Endothelial cell of hepatic sinusoid (primary cell): Measurements from ENCODE around the gene RPLP2.

Source experiments
- in situ Hi-C: cut with HindIII; loops from 2 replicates; pipeline ENCODE4 v1.10.0; 2017; ENCODE audit warnings: low sequenced_read_pairs

Gene RPLP2

DNA sequence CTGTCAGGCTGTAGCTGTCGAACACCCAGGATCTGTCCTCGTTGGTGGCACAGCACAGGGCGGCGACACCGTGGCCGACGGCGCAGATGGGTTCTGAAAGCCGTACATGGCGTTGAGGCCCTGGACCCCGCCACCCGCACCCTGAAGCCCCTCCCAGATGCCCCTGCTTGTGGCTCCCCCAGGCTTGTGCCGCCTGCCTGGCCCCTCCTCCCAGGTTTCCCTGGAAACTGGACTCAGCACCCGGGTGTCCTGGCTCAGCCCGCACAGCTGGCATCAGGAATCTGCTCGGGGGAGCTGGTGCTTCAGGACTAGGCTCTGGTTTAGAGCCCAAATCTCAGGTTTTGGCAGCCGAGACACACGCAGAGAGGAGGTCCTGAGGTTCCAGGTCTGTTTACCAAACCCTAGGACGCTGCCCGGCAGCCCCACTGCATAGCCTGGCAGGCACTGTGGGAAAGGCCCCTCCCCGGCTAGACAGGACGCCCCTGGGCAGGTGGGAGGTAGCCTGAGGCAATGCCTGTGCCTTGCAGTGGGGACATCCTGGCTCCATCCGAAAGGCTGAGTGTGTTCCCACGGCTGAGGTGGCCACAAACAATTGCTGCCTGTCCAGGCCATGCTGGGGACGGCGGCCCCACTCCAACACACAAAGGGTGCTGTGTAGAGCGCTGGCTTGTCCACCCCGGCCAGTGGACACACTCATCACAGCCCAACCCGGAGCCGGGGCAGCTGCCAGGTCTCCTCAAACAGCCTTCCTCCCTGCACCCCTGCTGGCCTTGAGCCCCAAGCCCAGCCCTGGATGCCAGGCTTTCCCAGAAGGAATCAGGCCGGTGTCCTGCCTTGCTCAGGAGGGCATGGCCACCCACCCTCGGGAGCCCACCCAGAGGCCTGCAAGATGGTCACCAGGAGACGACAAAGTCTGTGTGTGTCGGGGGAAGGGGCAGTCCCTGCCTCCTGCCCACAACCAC, 37.1 kb upstream of the RPLP2 start:
- in situ Hi-C loops: loop anchor here (25.0 kb wide), 1 partner anchor 110 kb away; no protein-coding TSS in a partner anchor

DNA sequence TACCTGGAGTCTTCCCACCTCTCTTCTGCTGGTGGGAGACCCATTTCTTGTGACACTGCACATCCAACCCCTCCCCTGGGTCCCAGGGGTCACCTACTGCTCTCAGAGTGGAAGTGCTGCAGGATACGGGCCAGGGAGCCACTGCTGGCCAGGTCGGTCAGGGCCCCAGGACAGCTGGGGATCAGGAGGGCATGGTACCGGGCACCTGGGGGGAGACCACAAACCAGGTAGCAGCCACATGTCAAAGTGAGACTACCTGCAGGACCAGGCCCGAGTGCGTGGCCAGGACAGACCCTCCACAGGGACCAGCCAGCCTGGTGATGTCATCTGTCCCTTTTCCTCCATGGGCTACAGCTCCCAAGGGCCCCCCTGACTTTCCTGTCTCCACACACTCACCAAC, 36.3 kb upstream of the RPLP2 start:
- in situ Hi-C loops: loop anchor here (25.0 kb wide), 1 partner anchor 111 kb away; no protein-coding TSS in a partner anchor

- in situ Hi-C loops: loop anchor here (25.0 kb wide), 1 partner anchor 112 kb away; no protein-coding TSS in a partner anchor
Observed at GRCh38 chr11:773830-774229, 35.9 kb upstream of the RPLP2 start.

DNA sequence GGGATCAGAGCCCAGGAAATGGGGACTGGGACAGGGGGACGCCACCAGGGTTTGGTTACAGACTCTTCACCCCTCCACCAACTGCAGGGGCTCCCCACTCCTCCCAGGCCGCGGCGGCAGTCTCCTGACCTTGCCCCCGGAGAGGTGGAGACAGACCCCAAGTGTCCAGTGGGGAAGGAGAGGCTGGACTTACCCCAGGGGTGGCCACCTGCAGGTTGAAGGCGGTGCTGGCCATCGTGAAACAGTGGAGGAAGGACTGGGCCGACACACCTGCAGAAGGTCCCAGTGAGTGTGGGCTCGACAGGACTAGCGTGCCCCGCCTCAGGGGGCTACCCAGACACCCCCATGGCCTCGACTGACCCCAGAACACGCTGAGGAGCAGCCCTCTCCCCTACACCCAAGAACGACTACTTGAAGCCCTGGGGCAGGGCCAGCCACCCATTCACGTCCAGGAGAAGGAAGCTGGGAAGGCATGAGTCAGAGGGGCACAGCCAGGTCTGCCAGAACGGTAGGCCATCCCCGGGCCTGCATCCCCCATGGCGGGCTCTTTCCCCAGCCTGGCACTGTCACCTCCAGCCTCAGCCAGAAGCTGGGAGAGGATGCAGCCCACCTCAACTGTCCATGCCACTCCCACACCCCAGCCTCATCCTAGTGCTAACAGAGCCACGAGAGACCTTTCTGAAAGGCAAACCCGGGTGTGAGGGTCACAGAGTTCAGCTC, 34.7 kb upstream of the RPLP2 start:
- in situ Hi-C loops: loop anchor here (25.0 kb wide), 1 partner anchor 113 kb away; no protein-coding TSS in a partner anchor

- in situ Hi-C loops: no loop called here
Observed at GRCh38 chr11:776263-776560, 33.6 kb upstream of the RPLP2 start.

GRCh38 chr11:776561-777287, 33.0 kb upstream of the RPLP2 start:
- in situ Hi-C loops: no loop called here

DNA sequence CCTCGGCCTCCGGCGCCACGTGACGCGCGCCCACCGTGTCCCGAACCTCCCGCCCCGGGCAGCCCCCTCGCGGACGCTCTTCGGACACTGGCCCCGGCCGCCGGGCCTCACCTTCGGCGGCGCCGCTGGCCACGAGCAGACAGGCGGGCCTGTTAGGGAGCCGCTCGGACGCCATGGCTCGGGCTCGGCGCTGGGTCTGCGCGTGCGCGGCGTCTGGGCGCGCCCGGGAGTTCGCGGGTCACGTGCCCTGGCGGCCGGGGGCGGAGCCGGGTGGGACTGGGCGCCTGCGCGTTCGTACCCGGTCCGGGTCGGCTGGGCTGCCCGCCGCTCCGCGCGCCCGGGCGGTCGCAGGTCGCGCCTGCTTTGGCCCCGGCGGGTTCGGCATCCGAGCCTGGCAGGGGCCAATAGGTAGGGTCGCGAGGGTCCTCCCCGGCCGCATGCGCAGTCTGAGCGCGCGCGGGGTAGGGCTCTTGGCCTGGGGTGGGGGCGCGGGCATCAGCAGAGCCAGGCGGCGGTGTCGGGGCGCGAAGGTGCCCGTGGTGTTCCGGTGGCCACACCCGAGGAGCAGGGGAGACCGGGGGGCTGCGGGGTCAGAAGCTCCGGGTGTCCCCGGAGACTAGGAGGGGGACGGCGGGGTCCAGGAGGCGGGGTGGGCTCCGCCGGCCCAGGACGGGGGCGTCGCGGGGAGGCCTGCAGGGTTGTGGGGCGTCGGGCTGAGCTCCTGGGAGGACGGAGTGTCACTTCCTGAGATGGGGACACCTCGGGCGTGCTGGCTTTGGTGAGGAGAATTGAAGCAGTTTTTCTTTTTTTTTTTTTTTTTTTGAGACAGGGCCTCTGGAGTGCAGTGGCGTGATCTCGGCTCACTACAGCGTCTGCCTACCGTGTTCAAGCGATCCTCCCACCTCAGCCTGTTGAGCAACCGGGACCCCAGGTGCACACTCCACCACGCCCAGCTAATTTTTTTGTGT, 32.2 kb upstream of the RPLP2 start, which contains the start of gene GATD1:
TSS of gene GATD1 (minus strand) at position 200 of the 968 bp plus-strand sequence. CDS start at position 175, 25 bp downstream.
- in situ Hi-C loops: no loop called here

GRCh38 chr11:778976-779954, 30.5 kb upstream of the RPLP2 start:
- in situ Hi-C loops: no loop called here

- in situ Hi-C loops: no loop called here
Observed at GRCh38 chr11:779955-780532, 29.7 kb upstream of the RPLP2 start.

GRCh38 chr11:782264-783174, 27.2 kb upstream of the RPLP2 start:
- in situ Hi-C loops: no loop called here

DNA sequence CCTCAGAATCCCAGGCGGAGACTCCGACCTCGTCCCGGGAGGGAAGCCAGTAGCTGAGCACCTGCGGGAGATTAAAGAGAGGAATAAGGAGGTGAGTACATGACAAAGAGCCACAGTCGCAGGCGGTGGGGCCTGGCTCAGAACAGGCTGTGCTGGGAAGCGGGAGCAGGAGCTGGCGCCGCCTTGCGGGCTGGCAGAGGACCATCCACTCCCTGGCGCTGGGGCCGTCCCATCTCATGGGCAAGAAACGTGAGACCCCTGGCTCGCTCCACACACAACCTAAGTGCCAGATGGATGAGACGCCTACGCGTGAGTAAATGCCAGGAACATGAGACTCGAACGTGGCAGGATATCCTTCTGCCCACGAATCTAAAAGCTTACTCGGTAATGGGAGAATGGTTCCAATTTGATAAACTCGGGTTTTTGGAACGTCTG, 26.2 kb upstream of the RPLP2 start:
- in situ Hi-C loops: no loop called here

GRCh38 chr11:786235-787083, 23.3 kb upstream of the RPLP2 start:
- in situ Hi-C loops: no loop called here

DNA sequence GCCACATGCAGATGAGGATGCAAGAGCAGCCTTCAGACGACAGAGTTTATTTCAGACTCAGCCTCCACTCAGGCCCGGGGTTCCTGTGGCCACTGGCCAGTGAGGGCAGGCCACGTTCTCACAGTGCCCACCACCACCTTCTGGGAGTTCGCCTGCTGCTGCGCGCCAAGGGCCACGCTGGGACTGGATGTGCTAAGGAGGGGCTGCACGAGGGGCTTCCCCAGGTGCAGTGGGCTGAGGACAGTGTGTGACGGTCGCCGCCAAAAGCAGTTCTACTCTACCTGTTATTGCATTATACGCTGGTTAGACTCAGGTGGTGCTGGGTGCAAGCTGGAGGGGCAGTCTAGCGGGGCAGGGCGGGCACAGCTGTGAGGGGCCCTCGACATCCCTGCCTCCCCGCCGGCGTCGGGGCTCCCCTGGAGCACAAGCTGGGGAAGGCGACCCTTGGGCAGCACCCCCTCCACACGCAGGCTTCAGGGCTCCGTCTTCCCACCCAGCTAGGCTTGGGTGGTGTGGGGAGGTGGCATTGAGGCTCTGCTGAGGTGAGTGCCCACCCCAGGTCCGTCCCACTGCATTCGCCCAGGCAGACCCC, 22.6 kb upstream of the RPLP2 start:
- in situ Hi-C loops: no loop called here

- in situ Hi-C loops: no loop called here
Observed at GRCh38 chr11:788009-788640, 21.6 kb upstream of the RPLP2 start.
